IMR-90 (cell line): ENCODE results near the gene ZNF296. TPM values are rescaled to one million over a fixed set of nuclear protein-coding genes. Genes with fewer than 3 reads are reported as not detected.

Source experiments
- ATAC-seq: fragments of 200-7000 bp; cut with Tn5 transposase; 2 replicates; pipeline ENCODE4 v1.9.1; 2020; ENCODE audit warnings: low read depth, mild to moderate bottlenecking, moderate library complexity
- BruUV-seq: library from RNA; stranded (reverse); fragments of 400-500 nt; replicated peaks from 2 replicates; lab custom pipeline; 2021; lab: Mats Ljungman, UMichigan
- CTCF ChIA-PET: fragments of 300-600 bp; formaldehyde crosslinking; extraction: SDS; loops from one replicate; lab custom pipeline; 2021; ENCODE audit warnings: antibody characterized with exemption; lab: Yijun Ruan, JAX
- POLR2A ChIA-PET: fragments of 300-600 bp; sonication (Branson Sonifier 250); formaldehyde crosslinking; loops from one replicate; lab custom pipeline; 2022; ENCODE audit warnings: antibody characterized with exemption; ENCODE audit not compliant: unreplicated experiment; lab: Charles Lee
- DNase-seq: peaks from one replicate; pipeline ENCODE4 v3.0.0; 2013
- H2AFZ ChIP-seq: replicated peaks from 2 replicates; pipeline ENCODE3; 2013; ENCODE audit warnings: low read length, mild to moderate bottlenecking; ENCODE audit not compliant: poor library complexity
- H2AK5ac ChIP-seq: 2 replicates; pipeline ENCODE4 v1.6.1; 2013; ENCODE audit warnings: low read depth, low read length, inconsistent platforms
- H2AK9ac ChIP-seq: replicated peaks from 2 replicates; pipeline ENCODE3; 2013; ENCODE audit warnings: mild to moderate bottlenecking, low read depth, low read length, moderate library complexity; ENCODE audit not compliant: poor library complexity
- H2BK120ac ChIP-seq: 2 replicates; pipeline ENCODE4 v1.6.1; 2013; ENCODE audit warnings: low read depth, low read length, inconsistent platforms
- H2BK15ac ChIP-seq: 3 replicates; pipeline ENCODE4 v1.6.1; 2013; ENCODE audit warnings: low read depth, low read length, inconsistent platforms
- H2BK20ac ChIP-seq: 2 replicates; pipeline ENCODE4 v1.6.1; 2013; ENCODE audit warnings: low read depth, mild to moderate bottlenecking, inconsistent platforms, low read length, moderate library complexity
- H2BK5ac ChIP-seq: 2 replicates; pipeline ENCODE4 v1.6.1; 2013; ENCODE audit warnings: mild to moderate bottlenecking, low read depth, low read length, inconsistent platforms; ENCODE audit not compliant: poor library complexity, severe bottlenecking
- H3K14ac ChIP-seq: replicated peaks from 2 replicates; pipeline ENCODE4 v1.6.1; 2013; ENCODE audit warnings: low read depth, low read length, inconsistent platforms
- H3K18ac ChIP-seq: 2 replicates; pipeline ENCODE4 v1.6.1; 2013; ENCODE audit warnings: low read depth, low read length, control low read depth
- H3K23ac ChIP-seq: 2 replicates; pipeline ENCODE4 v1.6.1; 2013; ENCODE audit warnings: low read depth, low read length, inconsistent platforms
- H3K27ac ChIP-seq: 2 replicates; pipeline ENCODE4 v1.5.1; 2013; ENCODE audit warnings: mild to moderate bottlenecking, control low read depth, low read length; ENCODE audit not compliant: insufficient read depth
- H3K27me3 ChIP-seq: 2 replicates; pipeline ENCODE4 v1.6.1; 2013; ENCODE audit warnings: low read length; ENCODE audit not compliant: control insufficient read depth, insufficient read depth
- H3K36me3 ChIP-seq: 2 replicates; pipeline ENCODE4 v1.6.1; 2013; ENCODE audit warnings: low read length, mixed read lengths; ENCODE audit not compliant: control insufficient read depth, insufficient read depth
- H3K4ac ChIP-seq: 2 replicates; pipeline ENCODE4 v1.6.1; 2013; ENCODE audit warnings: low read depth, low read length, inconsistent platforms
- H3K4me1 ChIP-seq: 2 replicates; pipeline ENCODE4 v1.6.1; 2013; ENCODE audit warnings: low read length, mixed read lengths; ENCODE audit not compliant: control insufficient read depth, insufficient read depth
- H3K4me2 ChIP-seq: 2 replicates; pipeline ENCODE4 v1.6.1; 2013; ENCODE audit warnings: low read depth, mild to moderate bottlenecking, control low read depth, low read length, moderate library complexity
- H3K4me3 ChIP-seq: 2 replicates; pipeline ENCODE4 v1.5.1; 2013; ENCODE audit warnings: low read depth, mild to moderate bottlenecking, control low read depth, low read length, moderate library complexity; ENCODE audit not compliant: insufficient read depth
- H3K56ac ChIP-seq: 2 replicates; pipeline ENCODE4 v1.6.1; 2013; ENCODE audit warnings: low read length, inconsistent platforms; ENCODE audit not compliant: insufficient read depth; ENCODE audit errors: extremely low read depth
- H3K79me1 ChIP-seq, 2 experiments: 2 replicates each; pipeline ENCODE4 v1.6.1; 2013; ENCODE audit warnings: low read length in 2 of 2, inconsistent platforms in 1 of 2, low read depth in 1 of 2
- H3K9ac ChIP-seq: 2 replicates; pipeline ENCODE4 v1.6.1; 2013; ENCODE audit warnings: low read depth, low read length, control low read depth
- H3K9me1 ChIP-seq: 2 replicates; pipeline ENCODE4 v1.6.1; 2013; ENCODE audit warnings: low read length, inconsistent platforms; ENCODE audit not compliant: insufficient read depth
- H3K9me3 ChIP-seq: 2 replicates; pipeline ENCODE4 v1.6.1; 2013; ENCODE audit warnings: low read length; ENCODE audit not compliant: control insufficient read depth, insufficient read depth
- H4K20me1 ChIP-seq: 2 replicates; pipeline ENCODE4 v1.6.1; 2013; ENCODE audit warnings: low read length, inconsistent platforms; ENCODE audit not compliant: insufficient read depth
- H4K5ac ChIP-seq: 2 replicates; pipeline ENCODE4 v1.6.1; 2013; ENCODE audit warnings: mild to moderate bottlenecking, low read depth, low read length, control low read depth
- H4K8ac ChIP-seq, 2 experiments: 2 replicates each; pipeline ENCODE4 v1.6.1; 2013; ENCODE audit warnings: low read depth in 2 of 2, low read length in 2 of 2, control low read depth in 1 of 2, inconsistent platforms in 1 of 2
- H4K91ac ChIP-seq: 2 replicates; pipeline ENCODE4 v1.6.1; 2013; ENCODE audit warnings: low read depth, low read length, inconsistent platforms; ENCODE audit not compliant: insufficient read depth
- BHLHE40 ChIP-seq: fragments of 150-350 bp; IDR thresholded peaks from 2 replicates; pipeline ENCODE4 v1.6.1; 2016; ENCODE audit warnings: mild to moderate bottlenecking, low read depth, low read length
- CEBPB ChIP-seq: IDR thresholded peaks from 2 replicates; pipeline ENCODE4 v1.6.1; 2012; ENCODE audit warnings: low read depth, low read length, improper control_type of control experiment
- CHD1 ChIP-seq: IDR thresholded peaks from 2 replicates; pipeline ENCODE4 v1.6.1; 2012; ENCODE audit warnings: low read depth, low read length, improper control_type of control experiment
- FOS ChIP-seq: fragments of 150-350 bp; IDR thresholded peaks from 2 replicates; pipeline ENCODE4 v1.6.1; 2016; ENCODE audit warnings: low read depth, low read length
- MAFK ChIP-seq: IDR thresholded peaks from 2 replicates; pipeline ENCODE4 v1.6.1; 2012; ENCODE audit warnings: low read depth, low read length, improper control_type of control experiment
- MAZ ChIP-seq: IDR thresholded peaks from 2 replicates; pipeline ENCODE4 v1.6.1; 2012; ENCODE audit warnings: low read depth, mild to moderate bottlenecking, low read length, improper control_type of control experiment, moderate library complexity, borderline replicate concordance
- MXI1 ChIP-seq: IDR thresholded peaks from 2 replicates; pipeline ENCODE4 v1.6.1; 2012; ENCODE audit warnings: low read depth, mild to moderate bottlenecking, low read length, moderate library complexity, borderline replicate concordance
- NFE2L2 ChIP-seq: fragments of 150-350 bp; IDR thresholded peaks from 2 replicates; pipeline ENCODE4 v1.6.1; 2016; ENCODE audit warnings: low read depth, mild to moderate bottlenecking, low read length
- POLR2A ChIP-seq: IDR thresholded peaks from 2 replicates; pipeline ENCODE4 v1.6.1; 2012; ENCODE audit warnings: mild to moderate bottlenecking, low read depth, low read length
- RAD21 ChIP-seq: IDR thresholded peaks from 2 replicates; pipeline ENCODE4 v1.6.1; 2012; ENCODE audit warnings: low read length, improper control_type of control experiment
- RCOR1 ChIP-seq: IDR thresholded peaks from 2 replicates; pipeline ENCODE4 v1.6.1; 2012; ENCODE audit warnings: mild to moderate bottlenecking, low read length, improper control_type of control experiment; ENCODE audit not compliant: insufficient replicate concordance
- RFX5 ChIP-seq: IDR thresholded peaks from 2 replicates; pipeline ENCODE4 v1.8.0; 2012; ENCODE audit warnings: low read depth, mild to moderate bottlenecking, low read length, moderate library complexity
- SMC3 ChIP-seq: fragments of 150-350 bp; IDR thresholded peaks from 2 replicates; pipeline ENCODE4 v1.6.1; 2016; ENCODE audit warnings: low read depth, mild to moderate bottlenecking, antibody characterized with exemption, low read length, moderate library complexity
- WGBS, 2 experiments: methylation state at CpG; one replicate each; pipeline versions ENCODE4 v1.1.5 to v1.1.7; 2013; ENCODE audit warnings: missing lambda C conversion rate in 2 of 2; ENCODE audit not compliant: insufficient read length in 1 of 2; ENCODE audit errors: extremely low coverage in 2 of 2; 5-methylcytosine and 5-hydroxymethylcytosine counted together
- dilution Hi-C: fragments of 300-500 bp; cut with HindIII; formaldehyde crosslinking; loops from one replicate; pipeline ENCODE4 v1.14.3; 2018; ENCODE audit warnings: low sequenced_read_pairs; ENCODE audit not compliant: unreplicated experiment
- in situ Hi-C: fragments of 300-500 bp; cut with MboI; formaldehyde crosslinking; loops from 3 replicates; pipeline ENCODE4 v1.14.3; 2019; ENCODE audit warnings: low sequenced_read_pairs, inconsistent platforms, mixed read lengths
- intact Hi-C: fragments of 100-400 bp; cut with micrococcal nuclease; formaldehyde crosslinking; loops from 2 replicates; pipeline ENCODE4 v1.10.0; 2022
- polyA plus RNA-seq, 3 experiments: library from polyadenylated mRNA; depleted of rRNA; stranded (reverse); fragments of >200 nt; gene quantifications; 2 replicates each; pipeline ENCODE4 v1.2.3, GENCODE V29; 2012; ENCODE audit warnings: low replicate concordance in 1 of 3
- total RNA-seq: library from RNA; depleted of rRNA; stranded (reverse); fragments of >200 nt; gene quantifications from 2 replicates; pipeline ENCODE4 v1.2.3, GENCODE V29; 2012
- TF ChIP-seq, protein P1 (sequence below): fragments of 150-350 bp; IDR thresholded peaks from 2 replicates; pipeline ENCODE4 v1.6.1; 2016; ENCODE audit warnings: low read depth, mild to moderate bottlenecking, low read length, moderate library complexity, borderline replicate concordance
- TF ChIP-seq, protein P2 (sequence below): conservative IDR thresholded peaks from 2 replicates; pipeline ENCODE4 v1.5.1; 2012; ENCODE audit warnings: mild to moderate bottlenecking, low read depth, low read length, improper control_type of control experiment

Gene ZNF296
- total and polyA plus RNA-seq, 2 of the 4 experiments (the other 2 are of a cell fraction), result 0.10 TPM; not detected in 1

DNA sequence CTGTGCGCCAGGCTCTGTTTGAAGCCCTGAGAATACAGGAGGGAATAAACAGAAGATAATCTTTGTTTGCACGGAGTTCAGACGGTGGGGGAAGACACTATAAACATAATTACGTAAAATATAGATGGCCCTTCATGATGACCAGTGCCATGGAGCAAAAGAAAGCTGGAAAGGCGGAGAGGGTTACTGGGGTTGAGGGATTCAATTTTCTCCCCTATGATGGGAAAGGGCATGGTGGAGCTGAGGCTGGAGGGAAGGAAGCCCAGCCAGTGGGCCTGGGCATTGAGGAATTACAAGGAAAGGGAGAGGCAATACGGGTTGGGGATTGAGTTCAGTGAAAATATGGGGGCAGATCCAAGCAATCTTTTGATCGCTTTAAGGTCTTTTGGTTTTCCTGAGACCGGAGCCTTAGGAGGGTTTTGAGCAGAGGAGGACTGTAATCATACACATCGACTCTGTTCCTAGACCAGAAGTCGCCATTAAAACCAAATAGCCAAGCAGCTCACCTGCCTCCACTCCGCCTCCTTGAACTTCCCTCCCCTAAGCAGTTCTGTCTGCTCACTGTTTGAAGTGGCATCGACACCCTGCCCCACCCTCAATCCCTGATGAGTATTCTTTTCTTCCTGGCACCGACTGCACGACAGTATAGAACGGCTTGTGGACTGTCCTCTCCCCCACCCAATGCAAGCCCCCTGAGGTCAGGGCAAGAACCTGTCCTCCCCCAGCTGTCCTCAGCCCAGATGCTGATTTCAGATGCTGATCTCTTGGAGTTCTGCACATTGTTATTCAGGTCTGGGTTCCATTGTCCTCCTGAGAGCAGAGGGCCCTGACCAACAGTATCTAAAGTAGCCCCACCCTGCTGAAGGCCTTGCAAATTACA lies 813 bp upstream of the ZNF296 start:
- H3K36me3 ChIP-seq, result peaks cover 6% of the 10 kb centered on the region
- H3K4me1 ChIP-seq, result peaks cover 5% of the 10 kb centered on the region; the same call in 1 of the 2 replicates
- no peak overlapping the region for H3K27ac ChIP-seq
- no peak overlapping the region for H2BK15ac ChIP-seq
- no peak overlapping the region for H2BK120ac ChIP-seq
- H3K14ac ChIP-seq, result no peak overlapping the region
- 82% methylated on average over 6 of the region's 15 CpGs; no CpG with 5 or more reads in 1 of the 2 experiments for WGBS, 2 experiments
- H2BK5ac ChIP-seq, result no peak overlapping the region
- H2BK20ac ChIP-seq, result no peak overlapping the region
- dilution Hi-C loops, result no loop called here
- CTCF ChIA-PET, result interaction anchor here (1.0 kb wide), 1 partner anchor 18 kb away, joined by 3 read pairs; no protein-coding TSS in a partner anchor
- H4K91ac ChIP-seq, result no peak overlapping the region
- no peak overlapping the region for H3K4me3 ChIP-seq
- BruUV-seq, result no TSS peak
- H4K20me1 ChIP-seq, result no peaks in the 10 kb centered on the region
- intact Hi-C loops, result no loop called here
- H2AFZ ChIP-seq, result peak overlapping the region; percentile 91
- no peak overlapping the region; the same call in none of the 2 replicates for H2AK5ac ChIP-seq
- H3K9me3 ChIP-seq, result no peaks in the 10 kb centered on the region
- peak overlapping the region; percentile 65 for H3K4me2 ChIP-seq
- no peak overlapping the region for H3K18ac ChIP-seq
- POLR2A ChIA-PET, result no interaction called here
- DNase-seq, result no peak
- in situ Hi-C loops, result no loop called here
- H3K23ac ChIP-seq, result peak overlapping the region; percentile 16; the same call in 1 of the 2 replicates
- peak overlapping the region; percentile 0 for H4K5ac ChIP-seq
- peak overlapping the region; percentile 78 for H2AK9ac ChIP-seq
- no peak for ATAC-seq
- no peaks in the 10 kb centered on the region for H3K27me3 ChIP-seq
- H3K9me1 ChIP-seq, result peaks cover 15% of the 10 kb centered on the region
- TF ChIP-seq CEBPB (no peak), RAD21 (no peak), MXI1 (no peak), MAFK (no peak), CHD1 (no peak), BHLHE40 (no peak), MAZ (no peak), RCOR1 (no peak), SMC3 (no peak), RFX5 (no peak), NFE2L2 (no peak), FOS (no peak), POLR2A (no peak)
- TF ChIP-seq, protein P1, sequence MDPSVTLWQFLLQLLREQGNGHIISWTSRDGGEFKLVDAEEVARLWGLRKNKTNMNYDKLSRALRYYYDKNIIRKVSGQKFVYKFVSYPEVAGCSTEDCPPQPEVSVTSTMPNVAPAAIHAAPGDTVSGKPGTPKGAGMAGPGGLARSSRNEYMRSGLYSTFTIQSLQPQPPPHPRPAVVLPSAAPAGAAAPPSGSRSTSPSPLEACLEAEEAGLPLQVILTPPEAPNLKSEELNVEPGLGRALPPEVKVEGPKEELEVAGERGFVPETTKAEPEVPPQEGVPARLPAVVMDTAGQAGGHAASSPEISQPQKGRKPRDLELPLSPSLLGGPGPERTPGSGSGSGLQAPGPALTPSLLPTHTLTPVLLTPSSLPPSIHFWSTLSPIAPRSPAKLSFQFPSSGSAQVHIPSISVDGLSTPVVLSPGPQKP, result no peak
- TF ChIP-seq, protein P2, sequence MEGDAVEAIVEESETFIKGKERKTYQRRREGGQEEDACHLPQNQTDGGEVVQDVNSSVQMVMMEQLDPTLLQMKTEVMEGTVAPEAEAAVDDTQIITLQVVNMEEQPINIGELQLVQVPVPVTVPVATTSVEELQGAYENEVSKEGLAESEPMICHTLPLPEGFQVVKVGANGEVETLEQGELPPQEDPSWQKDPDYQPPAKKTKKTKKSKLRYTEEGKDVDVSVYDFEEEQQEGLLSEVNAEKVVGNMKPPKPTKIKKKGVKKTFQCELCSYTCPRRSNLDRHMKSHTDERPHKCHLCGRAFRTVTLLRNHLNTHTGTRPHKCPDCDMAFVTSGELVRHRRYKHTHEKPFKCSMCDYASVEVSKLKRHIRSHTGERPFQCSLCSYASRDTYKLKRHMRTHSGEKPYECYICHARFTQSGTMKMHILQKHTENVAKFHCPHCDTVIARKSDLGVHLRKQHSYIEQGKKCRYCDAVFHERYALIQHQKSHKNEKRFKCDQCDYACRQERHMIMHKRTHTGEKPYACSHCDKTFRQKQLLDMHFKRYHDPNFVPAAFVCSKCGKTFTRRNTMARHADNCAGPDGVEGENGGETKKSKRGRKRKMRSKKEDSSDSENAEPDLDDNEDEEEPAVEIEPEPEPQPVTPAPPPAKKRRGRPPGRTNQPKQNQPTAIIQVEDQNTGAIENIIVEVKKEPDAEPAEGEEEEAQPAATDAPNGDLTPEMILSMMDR, result no peak
- no peak overlapping the region for H3K9ac ChIP-seq
- no peak overlapping the region for H3K56ac ChIP-seq
- peak overlapping the region; percentile 54 to 85; a peak in 2 of 4 replicates for H4K8ac ChIP-seq
- peaks cover 13 to 37% of the 10 kb centered on the region in 2 experiments for H3K79me1 ChIP-seq
- 0 out of 2 replicates have a peak overlapping the region, but pooled peaks have one; percentile 30 for H3K4ac ChIP-seq
